GOT3 (cell line): Measurements from ENCODE around the gene RPLP2.

ENCODE experiments used
- DNase-seq: peaks from one replicate; lab custom pipeline; 2025; ENCODE audit warnings: mixed read lengths; lab: John Stamatoyannopoulos, UW

The RPLP2 gene

GRCh38 chr11:773830-774229, 35.9 kb upstream of the RPLP2 start:
- DNase-seq: no peak

DNA sequence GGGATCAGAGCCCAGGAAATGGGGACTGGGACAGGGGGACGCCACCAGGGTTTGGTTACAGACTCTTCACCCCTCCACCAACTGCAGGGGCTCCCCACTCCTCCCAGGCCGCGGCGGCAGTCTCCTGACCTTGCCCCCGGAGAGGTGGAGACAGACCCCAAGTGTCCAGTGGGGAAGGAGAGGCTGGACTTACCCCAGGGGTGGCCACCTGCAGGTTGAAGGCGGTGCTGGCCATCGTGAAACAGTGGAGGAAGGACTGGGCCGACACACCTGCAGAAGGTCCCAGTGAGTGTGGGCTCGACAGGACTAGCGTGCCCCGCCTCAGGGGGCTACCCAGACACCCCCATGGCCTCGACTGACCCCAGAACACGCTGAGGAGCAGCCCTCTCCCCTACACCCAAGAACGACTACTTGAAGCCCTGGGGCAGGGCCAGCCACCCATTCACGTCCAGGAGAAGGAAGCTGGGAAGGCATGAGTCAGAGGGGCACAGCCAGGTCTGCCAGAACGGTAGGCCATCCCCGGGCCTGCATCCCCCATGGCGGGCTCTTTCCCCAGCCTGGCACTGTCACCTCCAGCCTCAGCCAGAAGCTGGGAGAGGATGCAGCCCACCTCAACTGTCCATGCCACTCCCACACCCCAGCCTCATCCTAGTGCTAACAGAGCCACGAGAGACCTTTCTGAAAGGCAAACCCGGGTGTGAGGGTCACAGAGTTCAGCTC, 34.7 kb upstream of the RPLP2 start:
- no peak for DNase-seq

- no peak for DNase-seq
Observed at GRCh38 chr11:776263-776560, 33.6 kb upstream of the RPLP2 start.

- no peak for DNase-seq
Observed at GRCh38 chr11:776561-777287, 33.0 kb upstream of the RPLP2 start.

GRCh38 chr11:777288-778255, 32.2 kb upstream of the RPLP2 start, which contains the start of gene GATD1:
Gene GATD1, minus strand, starts transcription at chr11:777487. Its CDS starts 25 bp downstream, at chr11:777462.
- peak; percentile 51 for DNase-seq

- DNase-seq: no peak
Observed at GRCh38 chr11:778976-779954, 30.5 kb upstream of the RPLP2 start.

- DNase-seq: no peak
Observed at GRCh38 chr11:779955-780532, 29.7 kb upstream of the RPLP2 start.

DNA sequence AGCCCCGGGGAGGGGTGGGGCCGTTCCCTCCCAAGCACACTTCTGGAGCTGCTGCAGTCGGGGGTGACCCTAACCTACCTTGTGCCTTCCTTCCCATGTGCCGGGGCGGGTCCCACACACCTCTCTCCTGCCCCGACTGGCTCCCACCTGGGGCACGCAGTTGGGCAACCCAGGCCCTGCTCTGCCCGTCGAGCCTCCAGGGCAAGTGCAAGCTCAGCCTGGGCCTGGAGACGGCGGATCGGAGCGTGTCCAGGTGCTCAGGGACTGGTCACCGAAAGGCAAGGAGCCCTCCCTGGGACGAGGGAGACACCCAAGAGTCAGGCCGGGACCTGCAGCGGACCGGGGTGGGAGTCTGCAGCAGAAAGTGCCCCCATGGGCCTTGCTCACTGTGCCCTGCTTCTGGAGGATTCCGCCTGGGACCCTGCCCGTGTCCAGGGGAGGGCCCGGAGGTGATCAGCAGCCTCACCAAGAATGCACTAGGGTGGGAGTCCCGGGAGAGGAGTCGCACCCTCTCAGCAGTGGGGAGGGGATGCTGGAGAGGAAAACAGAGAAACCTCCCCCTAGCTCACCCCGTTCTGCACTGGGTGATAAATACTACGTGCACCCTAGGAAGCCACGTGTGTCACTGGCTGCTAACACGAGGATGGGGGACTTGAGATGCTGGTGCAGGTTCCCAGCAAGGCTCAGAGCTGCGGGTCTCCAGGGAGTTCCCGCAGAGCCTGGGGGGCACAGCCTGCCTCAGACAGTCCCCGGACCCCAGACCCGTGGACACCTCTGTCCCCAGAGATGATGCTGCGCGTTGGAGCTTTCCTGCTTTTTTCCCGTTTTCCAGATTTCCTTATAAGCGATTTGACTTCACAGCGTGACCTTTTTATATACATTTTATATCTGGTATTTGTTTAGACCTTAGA, 27.2 kb upstream of the RPLP2 start:
- no peak for DNase-seq

DNA sequence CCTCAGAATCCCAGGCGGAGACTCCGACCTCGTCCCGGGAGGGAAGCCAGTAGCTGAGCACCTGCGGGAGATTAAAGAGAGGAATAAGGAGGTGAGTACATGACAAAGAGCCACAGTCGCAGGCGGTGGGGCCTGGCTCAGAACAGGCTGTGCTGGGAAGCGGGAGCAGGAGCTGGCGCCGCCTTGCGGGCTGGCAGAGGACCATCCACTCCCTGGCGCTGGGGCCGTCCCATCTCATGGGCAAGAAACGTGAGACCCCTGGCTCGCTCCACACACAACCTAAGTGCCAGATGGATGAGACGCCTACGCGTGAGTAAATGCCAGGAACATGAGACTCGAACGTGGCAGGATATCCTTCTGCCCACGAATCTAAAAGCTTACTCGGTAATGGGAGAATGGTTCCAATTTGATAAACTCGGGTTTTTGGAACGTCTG, 26.2 kb upstream of the RPLP2 start:
- DNase-seq: no peak

DNA sequence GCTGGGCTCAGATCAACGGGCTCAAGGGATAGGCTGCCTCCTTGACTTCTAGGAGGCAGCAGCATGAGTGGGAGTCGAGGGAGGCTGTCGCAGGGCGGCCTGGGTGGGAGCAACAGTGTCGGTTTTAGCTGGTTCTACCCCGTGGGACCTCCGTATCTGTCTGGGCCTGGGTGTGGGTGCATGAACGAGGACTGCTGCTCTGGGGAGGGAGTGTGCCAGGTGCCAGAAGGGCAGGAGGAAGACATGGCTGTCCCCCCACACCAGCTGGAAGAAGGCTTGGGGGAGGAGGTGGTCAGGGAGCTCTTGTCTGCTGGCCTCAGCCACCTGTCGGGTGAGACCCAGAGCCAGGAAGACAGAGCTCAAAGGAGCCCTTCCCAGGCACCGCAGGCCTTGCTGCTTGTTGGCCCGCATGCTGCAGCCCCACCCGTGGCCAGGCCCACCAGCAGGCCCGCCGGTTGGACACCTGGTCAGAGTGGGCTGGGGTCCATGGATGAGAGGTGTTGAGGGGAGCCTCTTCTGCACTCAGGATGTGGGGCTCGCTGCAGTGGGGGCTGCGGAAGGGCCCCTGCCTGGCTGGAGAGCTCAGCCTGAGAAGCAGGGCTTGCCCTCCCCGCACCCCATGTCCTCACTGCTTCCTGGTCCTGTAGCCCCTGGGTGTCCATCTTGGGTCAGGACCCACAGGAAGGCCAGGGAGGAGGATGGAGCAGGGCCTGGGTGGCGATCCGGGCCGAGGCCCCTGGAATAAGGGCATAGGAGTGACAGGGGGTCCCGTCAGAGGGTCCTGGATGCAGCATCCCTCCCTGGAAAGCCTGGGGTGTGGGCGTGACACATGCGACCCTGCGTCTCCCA, 23.3 kb upstream of the RPLP2 start:
- no peak for DNase-seq

- DNase-seq: no peak
Observed at GRCh38 chr11:787084-787675, 22.6 kb upstream of the RPLP2 start.

DNA sequence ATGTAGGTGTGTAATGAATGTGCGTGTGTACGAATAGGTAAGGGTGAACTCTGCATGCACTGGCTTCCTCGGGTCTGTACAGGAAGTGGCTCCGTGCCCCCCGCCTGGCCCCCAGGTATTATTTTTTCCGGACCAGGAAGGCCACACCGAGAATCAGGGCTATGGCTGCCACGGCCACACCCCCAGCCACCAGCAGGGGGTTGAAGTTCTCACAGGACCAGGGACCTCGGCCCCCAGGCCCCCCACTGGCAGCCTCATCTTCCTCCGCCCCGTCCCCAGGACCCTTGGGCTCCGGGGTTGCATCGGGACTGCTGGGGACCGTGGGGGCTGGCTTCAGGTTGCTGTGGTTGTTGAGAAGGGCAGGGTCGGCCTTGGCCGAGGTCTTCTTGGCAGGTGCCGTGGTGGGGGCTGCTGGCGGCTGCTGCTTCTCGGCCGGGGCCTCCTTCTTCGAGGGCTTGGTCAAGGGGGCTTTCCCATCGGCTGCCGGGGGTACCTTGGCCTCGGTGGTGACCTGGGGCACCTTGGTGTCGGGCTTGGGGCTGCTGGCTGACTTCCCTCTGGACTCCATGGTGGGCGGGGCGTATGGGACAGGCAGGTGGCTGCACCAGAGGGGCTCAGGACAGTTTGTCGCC, 21.6 kb upstream of the RPLP2 start:
- no peak for DNase-seq

GRCh38 chr11:788953-789940, 20.5 kb upstream of the RPLP2 start:
- DNase-seq: no peak

- DNase-seq: no peak
Observed at GRCh38 chr11:789943-790342, 19.8 kb upstream of the RPLP2 start, which contains the start of gene CEND1. Gene CEND1, minus strand, starts transcription at chr11:790090. Its CDS starts 1,514 bp downstream, at chr11:788576.

DNA sequence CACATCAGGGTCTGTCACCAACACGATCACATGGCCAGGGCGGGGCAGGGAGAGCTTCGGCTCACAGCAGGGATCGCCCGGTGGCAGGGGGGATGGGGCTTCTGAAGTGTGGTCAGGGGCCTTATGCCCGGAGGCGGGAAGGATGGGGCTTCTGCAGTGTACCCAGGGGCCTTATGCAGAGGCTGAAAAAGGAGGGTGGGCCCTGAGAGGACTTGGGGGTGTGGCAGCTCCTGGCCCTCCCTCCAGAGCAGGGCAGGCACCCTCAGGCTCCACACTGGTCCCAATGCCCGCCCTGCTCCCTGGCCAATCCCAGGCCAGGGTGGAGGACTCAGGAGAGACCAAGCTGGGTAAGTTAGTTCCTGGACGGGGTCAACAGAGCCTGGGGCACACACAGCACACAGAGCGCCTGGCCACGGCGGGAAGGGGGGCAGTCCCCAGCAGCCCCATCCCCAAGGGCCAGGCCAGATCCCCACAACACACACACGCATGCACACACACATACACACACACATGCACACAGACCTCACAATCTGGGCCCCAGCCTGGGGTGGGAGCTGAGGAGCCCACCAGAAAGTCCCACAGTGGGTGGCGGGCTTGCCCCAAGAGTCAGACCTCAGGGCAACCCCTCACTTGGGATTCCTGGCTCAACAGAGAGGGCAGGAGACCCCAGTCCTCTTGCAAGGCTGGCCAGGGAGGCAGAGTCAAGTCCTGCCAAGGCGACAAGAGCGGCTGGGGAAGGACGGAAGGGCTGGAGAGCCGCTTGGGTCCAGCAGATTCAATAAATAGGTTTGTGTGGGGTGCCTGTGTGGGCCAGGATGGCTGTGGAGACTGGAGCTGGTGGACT, 18.8 kb upstream of the RPLP2 start:
- DNase-seq: no peak
